GM19324 (cell line): ENCODE data around the gene NBEA.

Experiments
- ATAC-seq: cut with Tn5 transposase; IDR thresholded peaks from one replicate; pipeline ENCODE4 v1.9.1; 2021; ENCODE audit warnings: mild to moderate bottlenecking, moderate library complexity; ENCODE audit not compliant: unreplicated experiment, low FRiP score

NBEA gene

DNA sequence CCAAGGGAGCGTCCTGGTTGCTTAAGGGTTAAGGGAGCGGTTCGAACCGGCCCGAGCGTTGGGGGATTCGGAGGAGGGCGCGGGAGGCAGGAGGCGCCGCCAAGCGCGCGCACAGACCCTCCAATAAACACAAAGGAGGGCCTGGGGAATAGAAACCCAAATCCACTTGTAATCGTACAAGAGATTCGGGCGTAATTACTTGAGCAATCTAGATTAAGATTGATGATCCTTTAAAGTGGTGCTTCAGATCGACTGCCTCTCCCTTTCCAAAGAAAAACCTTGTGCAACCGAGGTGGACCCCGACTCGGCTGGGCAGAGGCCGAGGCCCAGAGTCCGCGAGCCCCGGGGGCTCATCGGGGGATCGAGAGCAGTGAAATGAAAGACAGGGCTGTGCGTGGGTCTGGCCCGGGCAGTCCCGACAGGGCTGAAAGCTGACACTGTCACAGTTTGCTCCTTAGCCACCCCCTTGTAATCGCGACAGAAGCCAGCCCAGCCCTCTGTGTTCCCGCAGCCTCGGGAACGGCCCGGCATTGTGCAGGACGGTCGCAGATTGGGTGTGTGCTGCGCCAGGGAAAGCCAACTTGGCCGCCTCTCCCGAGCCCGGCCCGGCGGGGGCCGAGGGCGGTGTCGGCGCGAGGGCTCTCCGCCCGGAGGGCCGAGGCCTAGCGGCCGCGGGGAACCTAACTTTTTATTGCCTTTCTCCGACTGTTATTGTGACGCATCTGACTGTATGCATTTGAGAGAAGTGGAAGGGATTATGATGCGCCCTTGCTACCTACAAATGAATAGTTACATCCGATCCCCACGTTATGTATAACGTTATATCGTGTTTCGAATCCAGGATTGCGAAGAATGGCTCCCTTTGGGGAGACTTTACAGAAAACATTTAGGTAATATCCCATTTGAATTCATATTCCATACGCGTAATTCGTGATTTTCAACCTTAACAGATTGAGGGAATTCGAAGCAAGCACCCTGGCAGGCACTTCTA lies 528.9 kb downstream of the NBEA start:
- ATAC-seq = no peak

DNA sequence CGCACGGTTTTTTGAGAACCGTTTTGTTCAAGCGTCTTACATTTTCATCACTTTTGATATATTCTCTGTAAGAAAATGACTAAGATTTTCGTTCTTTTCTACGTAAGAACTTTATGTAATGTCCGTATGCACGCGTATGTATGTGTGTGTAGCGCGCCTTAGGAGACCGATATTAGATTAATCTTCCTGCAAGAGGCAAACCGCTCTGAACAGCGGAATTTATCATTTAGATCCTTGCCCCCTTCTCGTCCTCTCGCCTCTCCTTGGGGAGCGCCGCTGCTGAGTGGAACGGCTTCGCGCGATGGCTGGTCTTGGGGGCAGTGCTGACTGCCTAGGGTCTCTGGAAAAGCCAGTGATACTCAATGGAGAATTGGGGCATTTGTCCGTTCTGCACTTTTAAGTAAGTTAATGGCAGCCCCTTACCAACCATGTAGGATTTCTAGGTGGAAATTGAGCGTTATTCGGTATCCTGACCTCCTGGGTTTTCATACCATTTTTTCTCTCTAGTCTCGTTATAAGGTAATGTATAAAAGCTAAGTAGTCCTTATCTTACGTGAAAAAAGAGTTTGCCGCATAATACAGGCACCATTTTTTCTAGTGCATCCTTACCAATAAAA lies 529.7 kb downstream of the NBEA start:
- ATAC-seq = no peak

DNA sequence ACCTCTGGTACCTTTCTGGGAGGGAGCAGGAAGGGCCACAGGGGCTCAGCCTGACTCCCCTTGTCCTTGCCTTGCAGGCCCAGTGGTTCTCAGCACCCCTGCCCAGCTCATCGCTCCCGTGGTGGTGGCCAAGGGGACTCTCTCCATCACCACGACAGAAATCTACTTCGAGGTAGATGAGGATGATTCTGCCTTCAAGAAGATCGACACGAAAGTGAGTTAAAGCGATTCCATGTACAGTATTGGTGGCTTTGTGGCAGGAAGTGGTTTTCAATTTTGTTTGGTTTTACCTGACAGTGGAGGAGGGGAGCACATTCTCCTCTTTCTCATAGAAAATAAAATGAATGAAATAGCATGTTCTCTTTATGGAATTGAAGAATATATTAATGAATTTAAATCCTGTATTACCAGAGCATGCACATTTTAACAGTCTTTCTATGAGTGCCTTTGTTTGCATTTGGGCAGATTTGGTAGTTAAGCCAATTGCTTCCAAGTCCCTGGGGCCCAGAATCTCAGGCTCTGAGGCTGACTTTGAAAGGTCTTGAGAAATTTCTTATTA lies 530.3 kb downstream of the NBEA start:
- no peak for ATAC-seq

DNA sequence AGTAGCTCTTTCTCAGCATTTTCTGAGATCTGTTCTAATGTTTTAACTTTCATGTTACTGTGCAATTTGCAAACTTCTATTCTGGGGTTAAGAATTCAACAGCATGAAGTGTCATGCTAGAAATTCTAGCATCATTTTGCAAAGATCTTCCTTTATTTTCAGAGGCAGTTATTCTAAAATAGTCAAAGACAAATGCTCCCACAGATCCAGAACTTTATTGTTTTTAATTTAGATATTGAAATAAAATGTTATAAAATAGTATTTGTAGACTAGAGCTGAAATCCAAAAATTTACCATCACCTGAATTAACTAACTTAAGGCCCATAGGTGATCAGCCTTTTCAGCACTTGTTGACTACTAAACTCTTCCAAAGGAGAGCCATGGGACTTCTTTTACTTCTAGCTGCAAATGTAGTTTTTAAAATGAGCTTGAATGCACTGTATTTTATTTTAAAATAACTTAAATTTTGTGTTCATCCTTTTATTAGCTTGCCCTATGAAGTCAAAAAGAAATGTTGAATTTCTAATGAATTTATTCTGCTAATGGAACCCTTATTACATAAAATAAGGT lies 531.2 kb downstream of the NBEA start:
- no peak for ATAC-seq

DNA sequence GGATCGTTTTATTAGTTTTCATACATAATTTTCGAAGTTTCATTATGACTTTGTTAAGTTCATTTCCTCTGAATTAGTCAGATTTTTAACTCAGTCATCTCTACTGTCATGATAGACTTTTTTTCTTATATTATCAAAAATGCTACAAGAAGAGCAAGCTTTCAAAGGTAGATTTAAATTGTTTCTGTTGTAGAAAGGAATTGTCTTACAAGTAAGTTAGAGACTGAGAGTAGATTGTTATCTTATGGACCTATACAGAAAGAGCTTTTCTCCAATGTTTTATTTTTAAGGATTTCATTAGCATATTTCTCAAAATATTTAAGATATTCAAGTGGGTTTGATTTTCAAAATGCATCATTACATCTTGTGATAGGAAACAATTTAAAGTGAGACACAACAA lies 531.7 kb downstream of the NBEA start:
- ATAC-seq = no peak

DNA sequence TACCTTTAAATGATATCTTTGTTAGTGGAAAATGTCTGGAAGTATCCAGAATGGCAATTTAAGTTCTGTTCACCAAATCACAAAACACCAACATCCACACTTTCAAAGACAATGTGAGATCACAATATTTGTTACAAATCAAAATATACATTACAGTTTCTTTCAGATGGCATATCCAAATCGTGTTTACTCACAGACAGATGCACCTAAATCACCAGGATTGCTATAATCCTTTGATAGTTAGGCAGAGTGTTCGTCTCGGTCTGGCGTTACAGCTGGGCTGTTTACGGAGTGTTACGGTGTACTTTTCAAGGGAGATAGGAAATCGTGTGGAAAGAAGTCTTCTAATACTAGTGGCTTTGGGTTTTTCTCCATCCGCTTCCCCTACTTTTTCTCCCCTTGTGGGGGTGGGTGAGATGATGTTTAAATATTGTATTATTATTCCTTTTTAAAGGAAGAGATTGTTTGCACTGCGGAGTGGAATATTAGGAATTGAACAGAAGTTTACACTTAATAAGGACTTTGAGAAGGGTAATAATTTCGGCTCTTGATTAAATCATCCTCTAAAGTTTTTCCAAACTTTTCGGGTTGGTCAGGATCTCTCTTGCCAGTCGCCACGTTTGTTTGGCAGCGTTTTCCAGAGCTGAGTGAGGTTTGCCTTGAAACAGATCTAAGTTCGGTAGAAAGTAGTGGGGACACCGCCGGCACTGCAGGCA lies 532.6 kb downstream of the NBEA start:
- ATAC-seq = no peak

DNA sequence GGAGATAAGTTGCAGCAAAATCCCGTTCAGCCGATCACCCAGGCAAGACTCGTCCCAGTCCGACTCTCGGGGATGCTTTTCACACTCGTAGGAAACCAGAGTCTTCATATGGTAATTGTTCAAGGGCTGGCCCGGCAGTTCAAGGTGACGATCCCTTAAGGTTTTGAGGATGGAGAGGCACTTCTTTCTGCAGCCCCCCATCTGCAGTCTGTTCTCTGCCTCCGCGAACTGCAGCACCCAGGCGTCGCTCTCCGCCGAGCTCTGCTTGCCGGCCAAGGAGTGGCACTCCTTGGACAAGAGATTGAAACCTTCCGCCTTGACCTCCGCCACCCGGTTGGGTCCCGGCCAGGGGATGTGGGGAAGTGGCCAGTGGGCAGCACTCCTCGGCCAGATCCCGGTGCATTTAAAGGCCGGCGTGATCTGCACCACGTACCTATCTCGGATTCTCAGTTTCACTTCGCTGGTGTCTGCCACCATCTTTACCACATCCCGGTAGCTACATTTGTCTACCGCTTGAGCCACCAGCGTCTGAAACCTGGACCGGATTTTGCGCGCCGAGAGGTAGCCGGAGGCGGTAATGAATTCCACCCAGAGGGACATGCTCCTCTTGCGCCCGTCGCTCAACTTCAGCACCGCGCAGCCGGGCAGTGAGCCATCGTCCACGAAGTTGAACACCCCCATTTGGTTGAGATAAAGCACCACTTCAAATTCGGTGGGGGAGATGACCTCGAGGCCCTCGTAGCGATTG lies 533.3 kb downstream of the NBEA start:
- ATAC-seq = no peak

DNA sequence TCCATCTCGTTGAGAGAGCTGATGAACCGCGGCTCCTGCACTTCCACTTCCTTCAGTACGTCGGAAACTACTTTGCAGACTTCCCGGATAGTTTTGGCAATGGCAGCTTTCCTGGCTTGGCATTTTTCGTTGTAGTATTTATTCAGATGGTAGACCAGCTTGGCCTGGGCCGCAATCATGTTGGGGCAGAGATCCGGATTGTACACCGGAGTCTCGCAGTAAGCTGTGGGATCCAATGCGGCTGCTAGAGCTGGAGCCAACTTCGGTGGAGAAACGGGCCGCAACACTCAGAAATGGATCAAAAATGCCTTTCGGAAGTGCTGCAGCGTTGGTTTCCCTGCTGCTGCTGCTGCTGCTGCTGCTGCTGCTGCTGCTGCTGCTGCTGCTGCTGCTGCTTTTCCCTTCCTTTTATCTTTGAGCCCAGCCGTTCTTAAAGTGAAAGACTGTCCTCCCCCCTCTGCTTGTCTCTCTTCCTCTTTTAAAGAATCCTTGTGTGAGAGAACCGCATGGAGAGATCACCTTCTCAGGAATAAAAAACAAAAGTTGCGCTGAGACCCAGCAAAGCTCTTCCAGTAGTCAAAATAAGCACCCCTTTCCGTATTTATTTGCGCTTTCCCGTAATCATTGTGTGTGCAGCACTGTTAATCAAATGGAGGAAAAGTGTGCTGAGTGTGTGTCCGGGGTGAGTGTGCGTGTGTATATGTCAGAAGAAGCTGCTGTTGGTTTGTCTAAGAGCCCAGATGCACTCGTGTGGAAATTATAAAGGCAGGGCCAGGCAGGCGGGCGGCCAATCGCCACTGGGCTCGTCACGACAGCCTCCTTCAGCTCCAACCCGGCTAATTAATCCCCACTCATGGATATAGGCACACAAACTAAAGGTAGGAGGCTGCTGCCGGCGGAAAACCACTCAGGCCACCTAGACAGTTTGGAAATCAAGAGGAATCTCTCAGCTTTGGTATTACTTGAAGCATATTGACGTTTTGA lies 534.2 kb downstream of the NBEA start, which contains the start of gene MAB21L1:
MAB21L1 (minus strand) TSS at position 730 of the 984 bp plus-strand sequence; CDS start at position 179, 551 bp downstream.
- no peak for ATAC-seq

DNA sequence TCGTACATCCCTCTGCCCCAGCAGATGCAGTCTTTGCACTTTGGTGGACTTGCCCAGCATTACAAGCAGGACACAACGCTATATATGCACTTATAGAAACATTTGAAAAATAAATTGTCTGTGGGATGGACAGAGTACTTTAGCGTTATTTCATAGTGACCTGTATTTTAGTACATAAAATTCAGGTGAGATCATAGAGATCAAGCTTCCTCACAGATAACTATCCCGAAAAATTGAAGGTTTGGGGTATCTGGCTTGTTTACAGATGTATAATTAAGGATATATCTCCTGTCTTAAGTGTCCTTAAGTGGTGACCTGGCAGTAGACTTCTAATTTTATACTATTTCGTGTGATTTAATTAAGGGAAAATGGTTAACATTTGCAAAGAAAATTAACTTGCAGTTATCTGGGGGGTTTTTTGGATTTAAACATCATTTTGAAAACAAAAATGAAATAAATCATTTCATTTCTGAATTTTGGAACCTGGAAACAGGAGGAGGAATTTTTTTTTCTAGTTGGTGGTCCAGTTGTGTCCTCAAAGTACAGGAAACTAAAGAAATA lies 535.4 kb downstream of the NBEA start:
- no peak for ATAC-seq

DNA sequence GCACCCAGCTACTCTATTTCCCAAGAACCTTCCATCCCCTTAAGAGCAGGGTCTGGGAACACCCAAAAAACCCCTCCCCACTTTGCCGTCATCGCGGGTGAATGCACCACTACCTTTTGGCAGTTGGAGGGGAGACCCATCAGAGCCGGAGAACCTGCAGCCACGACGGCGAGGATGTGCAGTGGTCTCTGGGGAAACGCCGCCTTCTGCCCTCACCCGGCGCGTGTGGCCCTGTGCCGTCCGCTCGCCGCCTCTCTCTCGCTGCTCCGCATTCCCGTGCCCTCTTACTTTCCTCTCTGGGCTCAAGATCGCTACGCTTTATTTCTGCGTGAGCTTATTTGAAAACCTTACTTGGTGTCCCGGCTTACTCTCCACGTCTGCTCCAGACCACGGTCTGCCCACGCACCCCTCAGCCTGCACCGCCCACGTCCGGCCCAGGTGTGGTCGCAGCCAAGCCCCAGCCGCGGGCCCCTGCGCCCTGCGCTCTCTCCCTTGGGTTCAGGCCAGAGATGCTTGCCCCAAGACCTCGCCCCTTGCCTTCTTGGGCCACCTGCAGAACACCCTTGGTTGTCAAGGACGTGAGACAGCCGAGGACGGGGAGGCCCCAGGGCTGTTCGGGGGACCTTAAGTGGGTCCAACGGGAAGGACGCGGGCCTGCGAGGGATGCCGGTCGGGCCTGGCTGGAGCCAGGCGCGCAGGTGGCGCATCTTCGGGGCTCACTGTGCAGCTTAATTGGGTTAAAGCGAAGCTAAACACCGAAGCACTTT lies 536.4 kb downstream of the NBEA start:
- peak; percentile 52 for ATAC-seq

DNA sequence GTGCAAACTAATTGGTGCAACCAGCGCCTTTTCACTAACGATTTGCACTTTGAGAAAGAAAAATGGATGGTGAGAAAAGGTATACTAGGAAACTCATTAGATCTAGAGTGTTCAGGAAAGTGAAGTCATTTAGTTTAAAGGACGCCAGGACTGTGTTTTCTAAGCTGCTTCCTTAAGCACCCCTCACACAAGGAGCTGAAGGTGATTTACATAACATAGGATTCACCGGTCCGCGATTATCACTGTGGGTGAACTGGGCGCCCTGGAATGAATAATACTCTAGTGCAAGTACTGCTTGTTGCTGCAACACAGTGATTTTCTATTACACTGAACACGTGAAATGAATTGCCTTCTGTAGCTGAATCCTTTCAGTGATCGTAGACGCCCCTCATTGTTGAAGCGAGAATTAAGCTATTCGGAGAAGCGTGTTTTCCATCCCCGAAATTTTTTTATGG lies 537.0 kb downstream of the NBEA start:
- ATAC-seq = no peak

DNA sequence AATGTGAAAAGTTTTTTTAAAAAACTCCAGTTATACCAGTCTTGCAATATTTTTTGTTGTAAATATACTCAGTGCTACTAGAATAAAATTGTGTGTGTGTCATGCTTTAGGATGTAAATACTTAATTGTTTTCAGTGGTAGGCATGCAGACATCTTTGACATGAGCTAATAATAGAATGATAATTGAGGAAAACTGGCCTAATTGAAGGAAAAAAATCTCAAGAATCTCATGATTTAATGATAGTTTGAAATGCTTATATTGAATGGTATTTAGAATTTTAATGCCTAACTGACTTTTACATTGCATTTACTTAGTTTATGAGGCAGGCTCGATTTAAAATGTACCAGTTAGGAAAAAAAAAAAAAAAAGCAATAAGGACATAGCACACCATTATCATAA lies 537.6 kb downstream of the NBEA start:
- ATAC-seq = no peak

DNA sequence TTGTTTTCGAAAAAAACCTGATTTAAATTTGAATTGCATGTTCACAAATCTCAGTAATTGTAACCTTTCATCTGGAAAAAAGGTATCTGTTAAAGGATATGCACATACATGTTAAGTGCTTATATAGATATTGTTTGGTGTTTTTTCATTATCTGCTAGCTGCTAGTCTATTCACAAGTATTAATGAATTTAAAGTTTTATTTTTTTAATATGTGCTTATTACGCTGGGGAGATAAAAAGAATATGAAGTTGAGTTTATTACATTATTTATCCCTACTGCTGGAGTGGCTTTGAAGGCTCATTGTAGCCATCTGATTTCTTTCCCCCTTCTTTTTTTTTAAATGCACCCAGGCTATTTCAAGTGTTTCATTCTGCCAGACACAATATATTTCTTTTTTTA lies 538.3 kb downstream of the NBEA start:
- no peak for ATAC-seq

DNA sequence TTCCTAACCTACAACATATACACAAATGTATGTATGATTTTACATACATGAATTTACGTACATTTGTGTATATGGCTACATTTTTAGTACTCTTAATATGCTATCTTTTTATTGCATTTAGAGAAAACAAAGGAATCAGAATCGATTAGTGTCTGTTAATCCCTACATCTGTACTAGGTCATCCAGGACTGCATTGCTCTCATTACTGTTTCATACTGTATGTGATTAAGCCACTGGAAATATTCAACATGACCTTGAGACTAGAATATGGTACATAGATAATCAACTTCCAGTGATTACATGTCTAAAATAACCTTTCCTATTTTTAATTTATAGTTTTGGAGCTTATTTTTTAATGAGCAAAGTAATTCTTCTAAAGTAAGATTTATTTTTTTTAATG lies 539.7 kb downstream of the NBEA start:
- ATAC-seq = no peak

DNA sequence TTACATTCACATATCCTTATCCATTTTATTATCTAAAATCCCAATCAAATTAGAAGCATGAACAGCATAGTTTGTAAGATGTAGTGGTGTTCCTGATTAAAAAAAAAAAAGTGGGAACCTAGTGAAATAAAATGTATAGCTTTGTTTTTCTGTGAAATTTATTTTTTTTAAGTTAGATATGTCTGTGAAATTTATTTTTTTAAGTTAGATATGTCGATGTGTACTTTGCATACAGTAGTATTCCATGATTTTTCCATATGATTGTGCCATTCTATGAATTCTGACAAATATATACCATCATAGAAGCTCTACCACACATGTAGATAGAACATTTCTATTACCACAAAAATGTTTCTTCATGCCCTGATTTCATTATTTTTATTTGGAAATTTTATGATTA lies 540.5 kb downstream of the NBEA start:
- no peak for ATAC-seq

DNA sequence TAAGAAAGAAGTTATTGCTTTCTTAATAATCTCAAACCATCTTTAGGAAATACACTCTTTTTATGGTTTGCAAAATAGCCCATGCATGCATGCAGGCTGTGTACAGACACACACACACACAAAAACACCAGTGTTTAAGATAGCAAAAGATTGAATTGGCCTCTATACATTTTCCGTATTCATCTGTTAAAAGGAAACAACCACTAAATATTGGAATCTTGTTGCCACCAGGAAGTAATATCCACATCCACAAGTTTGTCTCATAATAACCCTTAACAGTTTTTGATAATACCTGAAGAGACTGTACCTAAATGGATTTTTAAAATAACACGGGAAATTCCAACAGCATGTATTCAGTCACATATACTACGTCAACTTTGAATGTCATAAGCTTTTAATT lies 541.7 kb downstream of the NBEA start:
- no peak for ATAC-seq

DNA sequence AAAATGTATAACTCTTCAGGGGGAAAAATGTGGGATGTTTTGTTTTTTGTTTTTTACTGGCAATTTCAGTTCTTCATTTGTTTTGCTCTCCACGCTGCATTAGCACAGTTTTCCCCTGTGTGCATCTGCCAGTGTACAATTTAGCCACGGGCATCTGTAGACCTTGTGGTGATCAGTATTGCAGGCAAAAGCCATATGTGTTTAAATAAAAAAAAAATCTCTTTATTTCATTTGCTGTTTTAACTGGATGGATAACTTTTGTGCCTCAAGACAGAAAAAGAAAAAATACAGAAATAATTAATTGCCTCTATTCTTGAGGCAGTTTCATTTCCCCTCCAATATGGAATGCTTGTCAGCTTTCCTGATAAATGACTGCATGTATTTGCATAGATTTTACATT lies 542.3 kb downstream of the NBEA start:
- ATAC-seq = no peak

DNA sequence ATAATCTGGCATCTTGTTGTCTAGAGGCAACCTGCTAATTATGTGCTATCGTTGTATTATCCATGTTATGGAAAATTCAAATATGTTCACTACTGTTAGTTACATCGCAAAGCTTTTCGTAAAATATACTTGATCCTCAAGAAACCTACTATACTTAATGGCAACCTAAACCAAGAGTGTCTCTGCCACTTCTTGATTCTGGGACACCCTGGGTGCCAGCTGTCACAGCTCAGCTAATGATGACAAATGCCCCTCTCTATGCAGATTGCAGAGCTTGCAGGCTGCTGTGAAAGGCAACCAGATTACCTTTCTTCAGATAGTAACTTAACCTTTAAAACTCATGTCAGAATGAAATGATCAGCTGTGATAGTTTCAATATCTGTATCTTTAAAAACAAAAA lies 543.4 kb downstream of the NBEA start:
- ATAC-seq = no peak
